Nephron (organoid): ENCODE results near the gene RBMS2.

Source experiments
- H3K27ac Mint-ChIP-seq, 3 experiments: 2 replicates each; pipeline ENCODE4 v1.8.0; 2020; ENCODE audit warnings: mixed read lengths in 3 of 3, mild to moderate bottlenecking in 2 of 3, moderate library complexity in 1 of 3
- H3K27me3 Mint-ChIP-seq: 2 replicates; pipeline ENCODE4 v1.8.0; 2021; ENCODE audit warnings: low read depth, mild to moderate bottlenecking, moderate library complexity, mixed read lengths
- H3K36me3 Mint-ChIP-seq: 2 replicates; pipeline ENCODE4 v1.8.0; 2020; ENCODE audit warnings: low read depth, mixed read lengths
- H3K4me1 Mint-ChIP-seq: 2 replicates; pipeline ENCODE4 v1.8.0; 2020; ENCODE audit warnings: mixed read lengths
- H3K4me3 Mint-ChIP-seq, 3 experiments: 2 replicates each; pipeline ENCODE4 v1.8.0; 2020; ENCODE audit warnings: mild to moderate bottlenecking in 3 of 3, mixed read lengths in 3 of 3, moderate library complexity in 2 of 3
- H3K9me3 Mint-ChIP-seq: 2 replicates; pipeline ENCODE4 v1.8.0; 2020; ENCODE audit warnings: mixed read lengths
- CTCF ChIP-seq, 3 experiments: fragments of 200-600 bp; sonication (generic); IDR thresholded peaks; one replicate each; pipeline ENCODE4 v1.5.0; 2021; ENCODE audit warnings: antibody characterized with exemption in 3 of 3; ENCODE audit not compliant: unreplicated experiment in 3 of 3

RBMS2 gene

GRCh38 chr12:56517854-56518253, 3.8 kb upstream of the RBMS2 start:
- H3K4me1 Mint-ChIP-seq = peaks cover 20% of the 10 kb centered on the region
- no peaks in the 10 kb centered on the region for H3K9me3 Mint-ChIP-seq
- no peaks in the 10 kb centered on the region for H3K36me3 Mint-ChIP-seq
- H3K4me3 Mint-ChIP-seq = no peak overlapping the region
- TF ChIP-seq CTCF (IDR thresholded peaks at IDR 0.05; ENCODE audit: unreplicated experiment in 3 of 3) = no peak
- no peak overlapping the region for H3K27ac Mint-ChIP-seq
- no peaks in the 10 kb centered on the region for H3K27me3 Mint-ChIP-seq

GRCh38 chr12:56518570-56518969, 3.0 kb upstream of the RBMS2 start:
- Mint-ChIP-seq H3K36me3 (no peaks in the 10 kb centered on the region), H3K27me3 (no peaks in the 10 kb centered on the region), H3K9me3 (no peaks in the 10 kb centered on the region), H3K4me3 (peak overlapping the region in 1 of 3 experiments; percentile 63), H3K27ac (peak overlapping the region; percentile 45 to 76 (median 46)), H3K4me1 (peaks cover 24% of the 10 kb centered on the region)
- TF ChIP-seq CTCF (IDR thresholded peaks at IDR 0.05; ENCODE audit: unreplicated experiment in 3 of 3) = no peak

GRCh38 chr12:56520048-56520447, 1.6 kb upstream of the RBMS2 start:
- TF ChIP-seq CTCF (IDR thresholded peaks at IDR 0.05; ENCODE audit: unreplicated experiment in 3 of 3) = no peak
- Mint-ChIP-seq H3K4me3 (peak overlapping the region in 2 of 3 experiments; percentile 73), H3K9me3 (no peaks in the 10 kb centered on the region), H3K4me1 (peaks cover 30% of the 10 kb centered on the region), H3K27me3 (no peaks in the 10 kb centered on the region), H3K27ac (peak overlapping the region; percentile 91 to 97 (median 91)), H3K36me3 (no peaks in the 10 kb centered on the region)

GRCh38 chr12:56520506-56520905, 1.1 kb upstream of the RBMS2 start:
- no peak for TF ChIP-seq CTCF (IDR thresholded peaks at IDR 0.05; ENCODE audit: unreplicated experiment in 3 of 3)
- Mint-ChIP-seq H3K27me3 (no peaks in the 10 kb centered on the region), H3K27ac (peak overlapping the region; percentile 91 to 97 (median 91)), H3K36me3 (no peaks in the 10 kb centered on the region), H3K4me3 (peak overlapping the region; percentile 63 to 73 (median 73)), H3K4me1 (peaks cover 30% of the 10 kb centered on the region), H3K9me3 (no peaks in the 10 kb centered on the region)

- H3K4me3 Mint-ChIP-seq = peak overlapping the region; percentile 86 to 91 (median 88)
- no peaks in the 10 kb centered on the region for H3K9me3 Mint-ChIP-seq
- H3K27me3 Mint-ChIP-seq = no peaks in the 10 kb centered on the region
- peak overlapping the region; percentile 91 to 97 (median 94) for H3K27ac Mint-ChIP-seq
- peaks cover 30% of the 10 kb centered on the region for H3K4me1 Mint-ChIP-seq
- H3K36me3 Mint-ChIP-seq = no peaks in the 10 kb centered on the region
- TF ChIP-seq CTCF (IDR thresholded peaks at IDR 0.05; ENCODE audit: unreplicated experiment in 3 of 3) = no peak
These were observed 421 bp upstream of the RBMS2 start for GRCh38 chr12:56521209-56521589.

- Mint-ChIP-seq H3K4me1 (peaks cover 43% of the 10 kb centered on the region), H3K9me3 (no peaks in the 10 kb centered on the region), H3K36me3 (no peaks in the 10 kb centered on the region), H3K27me3 (no peaks in the 10 kb centered on the region), H3K4me3 (peak overlapping the region; percentile 86 to 91 (median 88)), H3K27ac (peak overlapping the region; percentile 91 to 97 (median 94))
- TF ChIP-seq CTCF (IDR thresholded peaks at IDR 0.05; ENCODE audit: unreplicated experiment in 3 of 3) = no peak
These were observed 982 bp downstream of the RBMS2 start for GRCh38 chr12:56522411-56523193.
